ENCODE measurements around the gene NDRG4. TPM values are rescaled to one million over a fixed set of nuclear protein-coding genes. Genes with fewer than 3 reads are reported as not detected.

Gene NDRG4
- total RNA-seq, 2 donors from 2014 or later, result 163 to 238 TPM

DNA sequence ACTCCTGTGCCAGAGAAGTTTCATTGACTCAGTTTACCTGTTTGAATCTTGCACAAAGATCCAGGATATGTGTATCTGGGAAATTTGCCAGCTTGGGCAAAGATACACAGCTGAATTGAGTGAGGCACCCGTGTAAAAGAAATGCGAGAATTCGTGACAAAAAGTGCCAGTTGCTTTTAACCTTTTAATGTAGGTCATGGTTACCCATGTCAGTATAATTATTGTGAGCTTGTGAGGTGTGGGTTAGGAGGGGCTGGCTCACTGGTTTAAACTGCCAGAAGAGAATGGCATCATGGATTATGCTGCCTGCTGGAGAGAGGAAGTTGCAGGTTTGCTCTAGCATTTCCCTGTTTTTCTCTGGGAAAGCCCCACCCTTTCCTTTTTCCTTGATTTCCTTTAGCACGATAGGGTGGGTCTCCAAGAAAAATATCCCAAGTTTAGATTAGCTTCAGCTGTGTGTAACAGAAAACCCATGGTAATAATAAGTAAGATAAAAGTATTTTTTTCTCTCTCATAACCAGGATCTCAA is 24.8 kb upstream of the NDRG4 start:
- peak overlapping the region; percentile 38 to 52 for H3K27ac ChIP-seq
- DNase-seq (ENCODE audit: low spot score), result no peak
- peaks cover 0 to 65% of the 10 kb centered on the region in 2 donors for H3K4me1 ChIP-seq

DNA sequence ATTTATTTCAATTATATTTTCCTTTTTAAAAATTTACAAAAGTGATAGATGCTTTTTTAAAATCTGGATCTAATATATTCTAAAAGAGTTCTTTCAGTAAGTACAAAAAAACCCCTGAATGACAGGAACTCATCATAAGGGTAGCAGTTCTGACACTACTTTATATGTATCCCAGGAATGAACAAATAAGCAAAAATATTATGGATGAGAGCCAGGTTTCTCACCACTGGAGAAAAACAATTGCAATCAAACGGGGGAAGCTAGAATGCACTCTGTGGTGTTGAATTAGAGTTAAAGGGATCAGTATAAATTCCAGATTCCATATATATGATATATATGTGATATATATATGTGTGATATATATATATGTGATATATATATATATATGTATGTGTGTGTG is 23.2 kb upstream of the NDRG4 start:
- H3K9me3 ChIP-seq, result no peaks in the 10 kb centered on the region
- H3K27me3 ChIP-seq, result no peaks in the 10 kb centered on the region
- H3K36me3 ChIP-seq, result no peaks in the 10 kb centered on the region
- DNase-seq (ENCODE audit: low spot score), result no peak
- TF ChIP-seq, protein P1, sequence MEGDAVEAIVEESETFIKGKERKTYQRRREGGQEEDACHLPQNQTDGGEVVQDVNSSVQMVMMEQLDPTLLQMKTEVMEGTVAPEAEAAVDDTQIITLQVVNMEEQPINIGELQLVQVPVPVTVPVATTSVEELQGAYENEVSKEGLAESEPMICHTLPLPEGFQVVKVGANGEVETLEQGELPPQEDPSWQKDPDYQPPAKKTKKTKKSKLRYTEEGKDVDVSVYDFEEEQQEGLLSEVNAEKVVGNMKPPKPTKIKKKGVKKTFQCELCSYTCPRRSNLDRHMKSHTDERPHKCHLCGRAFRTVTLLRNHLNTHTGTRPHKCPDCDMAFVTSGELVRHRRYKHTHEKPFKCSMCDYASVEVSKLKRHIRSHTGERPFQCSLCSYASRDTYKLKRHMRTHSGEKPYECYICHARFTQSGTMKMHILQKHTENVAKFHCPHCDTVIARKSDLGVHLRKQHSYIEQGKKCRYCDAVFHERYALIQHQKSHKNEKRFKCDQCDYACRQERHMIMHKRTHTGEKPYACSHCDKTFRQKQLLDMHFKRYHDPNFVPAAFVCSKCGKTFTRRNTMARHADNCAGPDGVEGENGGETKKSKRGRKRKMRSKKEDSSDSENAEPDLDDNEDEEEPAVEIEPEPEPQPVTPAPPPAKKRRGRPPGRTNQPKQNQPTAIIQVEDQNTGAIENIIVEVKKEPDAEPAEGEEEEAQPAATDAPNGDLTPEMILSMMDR (IDR thresholded peaks at IDR 0.05), result no peak
- H3K4me3 ChIP-seq, result no peak overlapping the region
- H3K27ac ChIP-seq, result no peak overlapping the region
- peaks cover 0 to 61% of the 10 kb centered on the region in 2 donors for H3K4me1 ChIP-seq

More for the DNA sequence above, 24.8 kb upstream of the NDRG4 start:
- TF ChIP-seq, protein P1 (IDR thresholded peaks at IDR 0.05), result no peak
- no peaks in the 10 kb centered on the region for H3K9me3 ChIP-seq
- H3K27me3 ChIP-seq, result no peaks in the 10 kb centered on the region
- no peaks in the 10 kb centered on the region for H3K36me3 ChIP-seq
- H3K4me3 ChIP-seq, result no peak overlapping the region

DNA sequence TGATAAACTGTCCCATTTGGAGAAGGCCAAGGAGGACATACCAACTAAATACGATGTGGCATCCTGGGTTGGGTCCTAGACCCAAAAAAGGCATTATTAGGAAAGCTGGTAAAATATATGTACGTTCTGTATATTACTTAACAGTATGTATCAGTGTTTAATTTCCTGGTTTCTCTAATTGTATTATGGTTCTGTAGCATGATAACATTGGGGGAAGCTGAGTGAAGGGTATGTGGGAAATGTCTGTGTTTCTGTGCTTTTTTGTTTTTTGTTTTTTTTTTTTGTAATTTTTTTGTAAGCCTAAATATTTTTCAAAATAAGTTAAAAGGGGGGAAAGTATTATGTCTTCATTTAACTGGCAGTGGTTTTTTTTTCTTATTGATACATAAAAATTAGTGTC is 21.5 kb upstream of the NDRG4 start:
- no peak for DNase-seq (ENCODE audit: low spot score)
- H3K4me1 ChIP-seq, result peaks cover 0 to 51% of the 10 kb centered on the region in 2 donors
- H3K27ac ChIP-seq, result no peak overlapping the region

DNA sequence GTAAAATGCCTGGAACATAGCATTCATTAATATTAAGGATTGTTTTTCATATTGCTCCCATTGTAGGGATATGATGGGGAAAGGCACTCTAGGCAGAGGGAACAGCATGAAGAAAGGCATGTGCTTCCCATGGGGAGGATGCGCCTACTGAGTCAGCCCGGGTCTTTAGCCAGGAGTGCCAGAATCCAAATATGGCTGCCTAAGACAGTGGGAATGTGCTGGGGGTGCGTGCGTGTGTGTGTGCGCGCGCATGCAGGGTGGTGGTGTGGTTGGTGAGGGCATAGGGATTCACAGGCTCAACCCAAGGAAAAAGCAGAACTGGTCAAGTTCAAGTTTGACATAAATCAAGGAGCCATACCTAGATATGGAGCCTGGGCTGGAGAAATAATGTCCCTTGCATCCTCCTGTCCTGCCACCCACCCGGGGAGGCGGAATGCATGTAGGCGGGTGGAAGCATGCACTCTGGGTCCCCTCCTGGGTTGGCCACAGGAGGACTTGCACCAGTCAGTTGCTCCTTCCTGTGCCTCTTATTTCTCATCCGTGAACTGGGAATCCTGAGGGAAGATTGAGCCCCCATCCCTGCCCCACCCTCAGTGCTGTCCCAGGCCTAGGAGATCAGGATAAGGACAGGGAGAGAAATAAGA is 18.6 kb upstream of the NDRG4 start:
- TF ChIP-seq, protein P1 (IDR thresholded peaks at IDR 0.05), result no peak
- Histone ChIP-seq H3K36me3 (no peaks in the 10 kb centered on the region), H3K27me3 (no peaks in the 10 kb centered on the region), H3K4me3 (no peak overlapping the region), H3K9me3 (no peaks in the 10 kb centered on the region), H3K27ac (peak overlapping the region in 1 of 2 donors; percentile 7), H3K4me1 (peaks cover 0 to 43% of the 10 kb centered on the region in 2 donors)
- no peak for DNase-seq (ENCODE audit: low spot score)

More for the DNA sequence above, 21.5 kb upstream of the NDRG4 start:
- TF ChIP-seq, protein P1 (IDR thresholded peaks at IDR 0.05), result no peak
- Histone ChIP-seq H3K4me3 (no peak overlapping the region), H3K36me3 (no peaks in the 10 kb centered on the region), H3K27me3 (no peaks in the 10 kb centered on the region), H3K9me3 (no peaks in the 10 kb centered on the region)

DNA sequence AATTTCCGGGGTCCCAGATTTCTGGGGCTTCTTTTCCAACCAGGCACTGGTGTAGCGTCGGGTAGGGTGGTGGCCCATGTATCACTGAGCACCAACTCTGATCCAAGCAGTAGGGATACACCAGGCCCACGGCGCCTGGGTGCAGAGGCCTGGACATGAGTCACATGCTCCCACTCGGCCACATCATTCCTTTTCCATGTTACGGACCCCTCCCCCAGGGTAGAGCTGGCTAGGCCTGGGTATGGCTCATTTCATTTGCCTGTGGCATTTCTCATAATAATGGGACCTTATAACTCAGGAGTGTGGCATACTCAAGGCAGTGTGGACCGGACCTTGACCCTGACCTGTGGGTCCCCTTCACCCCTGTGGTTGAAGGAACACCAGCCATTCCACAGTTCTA is 18.0 kb upstream of the NDRG4 start:
- Histone ChIP-seq H3K27ac (peak overlapping the region; percentile 7 to 48), H3K4me1 (peaks cover 0 to 43% of the 10 kb centered on the region in 2 donors)
- DNase-seq (ENCODE audit: low spot score), result no peak

More for the DNA sequence above, 18.0 kb upstream of the NDRG4 start:
- Histone ChIP-seq H3K36me3 (no peaks in the 10 kb centered on the region), H3K27me3 (no peaks in the 10 kb centered on the region), H3K9me3 (no peaks in the 10 kb centered on the region), H3K4me3 (no peak overlapping the region)
- TF ChIP-seq, protein P1 (IDR thresholded peaks at IDR 0.05), result no peak

Measured in right atrium auricular region (tissue), 2 donors.